Activated CD4-positive, alpha-beta memory T cell treated with anti-CD3 and anti-CD28 coated beads, Interleukin-2, amount 10 ng/mL, durations not matched to agents 7 days and 5 days (primary cell): Measurements from ENCODE around the gene LONRF2. TPM values are rescaled to one million over a fixed set of nuclear protein-coding genes. Genes with fewer than 3 reads are reported as not detected.

Experiments
- CTCF ChIA-PET: fragments of 350-600 bp; sonication (Branson Sonifier 250); formaldehyde crosslinking; loops from one replicate; lab custom pipeline; 2021; ENCODE audit warnings: antibody characterized with exemption, inconsistent platforms; lab: Charles Lee
- POLR2A ChIA-PET: fragments of 350-600 bp; sonication (Branson Sonifier 250); formaldehyde crosslinking; loops from one replicate; lab custom pipeline; 2021; ENCODE audit warnings: antibody characterized with exemption; lab: Charles Lee
- DNase-seq: peaks from one replicate; pipeline ENCODE4 v3.0.0-alpha.2; 2020
- H3K27ac Mint-ChIP-seq: one replicate; pipeline ENCODE4 v1.8.0; 2021; ENCODE audit warnings: mild to moderate bottlenecking, mixed read lengths
- H3K27me3 Mint-ChIP-seq: one replicate; pipeline ENCODE4 v1.8.0; 2021; ENCODE audit warnings: mixed read lengths
- H3K36me3 Mint-ChIP-seq: one replicate; pipeline ENCODE4 v1.8.0; 2021; ENCODE audit warnings: low read depth, mixed read lengths
- H3K4me1 Mint-ChIP-seq: one replicate; pipeline ENCODE4 v1.8.0; 2021; ENCODE audit warnings: mixed read lengths
- H3K4me3 Mint-ChIP-seq: one replicate; pipeline ENCODE4 v1.8.0; 2021; ENCODE audit warnings: mild to moderate bottlenecking, mixed read lengths
- H3K9me3 Mint-ChIP-seq: one replicate; pipeline ENCODE4 v1.8.0; 2021; ENCODE audit warnings: mixed read lengths
- total RNA-seq, 2 experiments: library from RNA; stranded (reverse); gene quantifications; one replicate each; pipeline ENCODE4 v1.2.3, GENCODE V29; 2021

LONRF2 gene
- total RNA-seq, 2 experiments from 2014 or later: 0.08 to 0.10 TPM

GRCh38 chr2:100244881-100245605 lies 77.3 kb downstream of the LONRF2 start:
- ChIA-PET CTCF (interaction anchor here (1.2 to 1.9 kb wide), 4 partner anchors 18 to 403 kb away, joined by 3 to 4 read pairs (median 4); no protein-coding TSS in a partner anchor), POLR2A (no interaction called here)
- Mint-ChIP-seq H3K27ac (no peak overlapping the region), H3K9me3 (no peaks in the 10 kb centered on the region), H3K4me1 (no peaks in the 10 kb centered on the region), H3K4me3 (no peak overlapping the region), H3K27me3 (peaks cover 2% of the 10 kb centered on the region), H3K36me3 (no peaks in the 10 kb centered on the region)
- DNase-seq: no peak

GRCh38 chr2:100243631-100244030 lies 78.7 kb downstream of the LONRF2 start:
- ChIA-PET POLR2A (no interaction called here), CTCF (interaction anchor here (1.9 kb wide), 1 partner anchor 137 kb away, joined by 4 read pairs; no protein-coding TSS in a partner anchor)
- H3K9me3 Mint-ChIP-seq: no peaks in the 10 kb centered on the region
- no peaks in the 10 kb centered on the region for H3K4me1 Mint-ChIP-seq
- H3K36me3 Mint-ChIP-seq: no peaks in the 10 kb centered on the region
- H3K4me3 Mint-ChIP-seq: no peak overlapping the region
- peaks cover 2% of the 10 kb centered on the region for H3K27me3 Mint-ChIP-seq
- H3K27ac Mint-ChIP-seq: no peak overlapping the region
- no peak for DNase-seq

- no peaks in the 10 kb centered on the region for H3K9me3 Mint-ChIP-seq
- CTCF ChIA-PET: interaction anchor here (1.9 kb wide), 1 partner anchor 138 kb away, joined by 4 read pairs; no protein-coding TSS in a partner anchor
- H3K27ac Mint-ChIP-seq: no peak overlapping the region
- DNase-seq: peak; percentile 40
- H3K36me3 Mint-ChIP-seq: no peaks in the 10 kb centered on the region
- no peak overlapping the region for H3K4me3 Mint-ChIP-seq
- H3K4me1 Mint-ChIP-seq: no peaks in the 10 kb centered on the region
- peaks cover under 1% of the 10 kb centered on the region for H3K27me3 Mint-ChIP-seq
- POLR2A ChIA-PET: no interaction called here
Observed at GRCh38 chr2:100242891-100243619, 79.2 kb downstream of the LONRF2 start.

GRCh38 chr2:100242476-100242875 lies 79.8 kb downstream of the LONRF2 start:
- Mint-ChIP-seq H3K9me3 (no peaks in the 10 kb centered on the region), H3K27me3 (no peaks in the 10 kb centered on the region), H3K27ac (no peak overlapping the region), H3K4me3 (no peak overlapping the region), H3K36me3 (no peaks in the 10 kb centered on the region), H3K4me1 (no peaks in the 10 kb centered on the region)
- DNase-seq: no peak
- ChIA-PET CTCF (interaction anchor here (1.0 to 1.5 kb wide), 4 partner anchors 423 to 686 kb away, joined by 3 to 7 read pairs (median 3); no protein-coding TSS in a partner anchor), POLR2A (no interaction called here)

GRCh38 chr2:100241236-100241635 lies 81.1 kb downstream of the LONRF2 start:
- Mint-ChIP-seq H3K9me3 (no peaks in the 10 kb centered on the region), H3K4me1 (no peaks in the 10 kb centered on the region), H3K4me3 (no peak overlapping the region), H3K27ac (no peak overlapping the region), H3K27me3 (no peaks in the 10 kb centered on the region), H3K36me3 (no peaks in the 10 kb centered on the region)
- DNase-seq: no peak
- ChIA-PET POLR2A (no interaction called here), CTCF (interaction anchor here (1.1 to 1.5 kb wide), 3 partner anchors 682 to 684 kb away, joined by 3 to 7 read pairs (median 4); no protein-coding TSS in a partner anchor)

- H3K4me3 Mint-ChIP-seq: no peak overlapping the region
- POLR2A ChIA-PET: no interaction called here
Observed at GRCh38 chr2:100240386-100240785, 81.9 kb downstream of the LONRF2 start.

GRCh38 chr2:100239486-100240210 lies 82.7 kb downstream of the LONRF2 start:
- no peaks in the 10 kb centered on the region for H3K36me3 Mint-ChIP-seq
- no peak overlapping the region for H3K27ac Mint-ChIP-seq
- no peak for DNase-seq
- H3K27me3 Mint-ChIP-seq: no peaks in the 10 kb centered on the region
- H3K4me1 Mint-ChIP-seq: peaks cover 10% of the 10 kb centered on the region
- H3K9me3 Mint-ChIP-seq: no peaks in the 10 kb centered on the region
- no peak overlapping the region for H3K4me3 Mint-ChIP-seq
- ChIA-PET CTCF (interaction anchor here (1.1 kb wide), 1 partner anchor 680 kb away, joined by 4 read pairs; no protein-coding TSS in a partner anchor), POLR2A (no interaction called here)

More at GRCh38 chr2:100240386-100240785, 81.9 kb downstream of the LONRF2 start:
- Mint-ChIP-seq H3K9me3 (no peaks in the 10 kb centered on the region), H3K4me1 (peaks cover 3% of the 10 kb centered on the region), H3K27me3 (no peaks in the 10 kb centered on the region), H3K27ac (no peak overlapping the region), H3K36me3 (no peaks in the 10 kb centered on the region)
- no peak for DNase-seq
- CTCF ChIA-PET: interaction anchor here (1.1 kb wide), 1 partner anchor 681 kb away, joined by 4 read pairs; no protein-coding TSS in a partner anchor

- POLR2A ChIA-PET: no interaction called here
- Mint-ChIP-seq H3K36me3 (no peaks in the 10 kb centered on the region), H3K4me1 (peaks cover 10% of the 10 kb centered on the region), H3K27me3 (peaks cover 2% of the 10 kb centered on the region), H3K27ac (no peak overlapping the region), H3K9me3 (no peaks in the 10 kb centered on the region), H3K4me3 (no peak overlapping the region)
- DNase-seq: no peak
- CTCF ChIA-PET: no interaction called here
Observed at GRCh38 chr2:100238471-100238870, 83.8 kb downstream of the LONRF2 start.

GRCh38 chr2:100237770-100238169 lies 84.5 kb downstream of the LONRF2 start:
- Mint-ChIP-seq H3K27me3 (peaks cover 2% of the 10 kb centered on the region), H3K9me3 (no peaks in the 10 kb centered on the region), H3K4me1 (peaks cover 10% of the 10 kb centered on the region), H3K4me3 (no peak overlapping the region), H3K36me3 (no peaks in the 10 kb centered on the region), H3K27ac (no peak overlapping the region)
- POLR2A ChIA-PET: no interaction called here
- CTCF ChIA-PET: no interaction called here
- no peak for DNase-seq

GRCh38 chr2:100237163-100237562 lies 85.1 kb downstream of the LONRF2 start:
- Mint-ChIP-seq H3K27me3 (peaks cover 3% of the 10 kb centered on the region), H3K27ac (no peak overlapping the region), H3K4me3 (no peak overlapping the region), H3K9me3 (no peaks in the 10 kb centered on the region), H3K4me1 (peaks cover 10% of the 10 kb centered on the region), H3K36me3 (no peaks in the 10 kb centered on the region)
- POLR2A ChIA-PET: no interaction called here
- DNase-seq: no peak
- CTCF ChIA-PET: no interaction called here

GRCh38 chr2:100236166-100236565 lies 86.1 kb downstream of the LONRF2 start:
- H3K36me3 Mint-ChIP-seq: no peaks in the 10 kb centered on the region
- H3K27ac Mint-ChIP-seq: no peak overlapping the region
- no peak overlapping the region for H3K4me3 Mint-ChIP-seq
- DNase-seq: no peak
- ChIA-PET CTCF (interaction anchor here (1.1 kb wide), 1 partner anchor 145 kb away, joined by 3 read pairs; no protein-coding TSS in a partner anchor), POLR2A (no interaction called here)
- H3K9me3 Mint-ChIP-seq: no peaks in the 10 kb centered on the region
- peaks cover 10% of the 10 kb centered on the region for H3K4me1 Mint-ChIP-seq
- H3K27me3 Mint-ChIP-seq: peaks cover 7% of the 10 kb centered on the region

- DNase-seq: no peak
- H3K27ac Mint-ChIP-seq: no peak overlapping the region
- no peaks in the 10 kb centered on the region for H3K36me3 Mint-ChIP-seq
- CTCF ChIA-PET: interaction anchor here (1.1 kb wide), 1 partner anchor 146 kb away, joined by 3 read pairs; no protein-coding TSS in a partner anchor
- POLR2A ChIA-PET: no interaction called here
- peaks cover 10% of the 10 kb centered on the region for H3K4me1 Mint-ChIP-seq
- no peaks in the 10 kb centered on the region for H3K9me3 Mint-ChIP-seq
- H3K4me3 Mint-ChIP-seq: no peak overlapping the region
- H3K27me3 Mint-ChIP-seq: peaks cover 7% of the 10 kb centered on the region
Observed at GRCh38 chr2:100235581-100235980, 86.7 kb downstream of the LONRF2 start.
